Adrenal gland (tissue), 12 donors: ENCODE measurements around the gene SPRR5. TPM values are rescaled to one million over a fixed set of nuclear protein-coding genes. Genes with fewer than 3 reads are reported as not detected.

Experiments used
- DNase-seq, 7 donors: peaks; one replicate each; pipeline ENCODE4 v3.0.0-alpha.2; 2019 to 2020
- H3K27ac ChIP-seq, 5 donors: fragments of 200-600 bp; sonication (generic) in 4 of 5; 1 replicate in 3 of 5; 2 replicates in 2 of 5; pipeline versions ENCODE4 v1.5.1 to v1.8.0; 2016 to 2020; ENCODE audit warnings: mild to moderate bottlenecking in 1 of 5
- H3K27me3 ChIP-seq: fragments of 200-600 bp; 2 replicates; pipeline ENCODE4 v1.8.0; 2021
- H3K36me3 ChIP-seq, 2 donors: fragments of 200-600 bp; replicated peaks in 1 of 2; 1 replicate in 1 of 2; 2 replicates in 1 of 2; pipeline versions ENCODE4 v1.5.1 to v1.8.0; 2018 to 2022
- H3K4me1 ChIP-seq, 2 donors: fragments of 200-600 bp; replicated peaks in 1 of 2; 1 replicate in 1 of 2; 2 replicates in 1 of 2; pipeline versions ENCODE4 v1.5.1 to v1.8.0; 2018 to 2021
- H3K4me3 ChIP-seq, 4 donors: fragments of 200-600 bp; sonication (generic) in 3 of 4; one replicate each; pipeline ENCODE4 v1.5.1; 2016 to 2018
- H3K9me3 ChIP-seq, 3 donors: fragments of 200-600 bp; sonication (generic) in 1 of 3; replicated peaks in 1 of 3; 1 replicate in 2 of 3; 2 replicates in 1 of 3; pipeline versions ENCODE4 v1.5.1 to v1.8.0; 2016 to 2021
- POLR2A ChIP-seq, 2 donors: fragments of 450-650 bp; IDR thresholded peaks; one replicate each; pipeline ENCODE4 v1.6.1; 2017; ENCODE audit warnings: antibody characterized with exemption in 2 of 2, mild to moderate bottlenecking in 2 of 2, moderate library complexity in 1 of 2
- WGBS, 4 donors: extraction: QIAGEN DNeasy Blood & Tissue Kit in 2 of 4; methylation state at CpG; one replicate each; pipeline versions ENCODE4 v1.1.5 to v1.1.7; 2013 to 2017; 5-methylcytosine and 5-hydroxymethylcytosine counted together
- intact Hi-C, 2 donors: fragments of 100-400 bp; cut with DNase I; formaldehyde crosslinking; loops; one replicate each; pipeline versions ENCODE4 v1.14.1 to v1.15.0; 2022 to 2023
- polyA plus RNA-seq, 3 donors: library from polyadenylated mRNA; stranded (reverse); fragments of 200-250 nt in 2 of 3; fragments of 350-450 nt in 1 of 3; fragmentation: Illumina TruSeq in 1 of 3; extraction: RNeasy Lipid Tissue Mini Kit (QIAGEN cat#74804) in 1 of 3; gene quantifications; one replicate each; pipeline ENCODE4 v1.2.3, GENCODE V29; 2013 to 2014
- total RNA-seq, 9 donors: library from RNA; depleted of rRNA in 4 of 9; stranded (reverse); fragments of >200 nt in 4 of 9; fragments of 120-200 nt in 1 of 9; fragmentation: NEBNext Ultra II Directional in 1 of 9; extraction: Animal tissue kit (Norgen Biotek cat#: 25700) in 1 of 9; gene quantifications; one replicate each; pipeline versions ENCODE4 v1.1.0 to v1.2.4, GENCODE V29; 2013 to 2023
- TF ChIP-seq, protein P1 (sequence below), 6 experiments: fragments of 450-650 bp in 4 of 6; fragments of 200-600 bp in 2 of 6; sonication (generic) in 1 of 6; IDR thresholded peaks; 1 replicate in 5 of 6; 2 replicates in 1 of 6; pipeline versions ENCODE4 v1.5.1 to v1.8.0; 2016 to 2021; ENCODE audit warnings: antibody characterized with exemption in 6 of 6, mild to moderate bottlenecking in 2 of 6, moderate library complexity in 1 of 6
- donor health status: healthy with polysubstance abuse.
- donor health status: Bipolar disorder and iron deficiency.
- donor health status: DM: yes; HTN: yes; CAD: no.
- donor health status: DM: no; HTN: no; CAD: no.
- donor health status: DM: no; HTN: no; CAD: no.
- donor health status: DM: yes; HTN: yes; CAD: no.

Gene SPRR5
- total and polyA plus RNA-seq, 12 donors, result not detected

DNA sequence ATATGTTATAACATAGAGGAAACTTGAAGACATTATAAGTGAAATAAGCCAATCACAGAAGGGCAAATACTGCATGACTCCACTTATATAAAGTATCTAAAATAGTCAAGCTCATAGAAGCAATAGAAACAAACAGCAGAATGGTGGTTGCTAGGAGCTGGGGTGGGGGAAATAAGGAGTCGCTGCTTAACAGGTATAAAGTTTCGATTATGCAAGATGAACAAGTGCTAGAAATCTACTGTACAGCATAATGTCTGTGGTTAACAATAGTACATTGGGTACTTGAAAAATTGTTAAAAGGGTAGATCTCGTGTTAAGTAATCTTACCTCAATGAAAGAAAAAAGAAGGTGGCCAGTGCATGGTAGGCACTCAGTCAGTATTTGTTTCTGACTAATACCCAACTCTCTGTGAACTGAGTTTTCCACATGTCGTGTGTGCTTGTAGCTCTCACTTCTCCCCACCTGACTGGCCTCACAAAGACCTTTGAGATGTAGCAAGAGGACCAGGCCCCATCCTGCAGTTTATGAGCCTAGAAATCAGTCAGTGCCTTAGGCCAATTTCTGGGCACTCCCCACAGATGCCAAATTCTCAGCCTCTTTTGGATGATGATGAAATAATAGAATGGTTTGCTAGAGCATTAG is 14.7 kb upstream of the SPRR5 start:
- Histone ChIP-seq H3K4me1 (no peaks in the 10 kb centered on the region), H3K36me3 (no peaks in the 10 kb centered on the region), H3K27ac (no peak overlapping the region), H3K27me3 (no peaks in the 10 kb centered on the region), H3K4me3 (no peak overlapping the region), H3K9me3 (no peaks in the 10 kb centered on the region)
- DNase-seq, result no peak
- intact Hi-C loops, result no loop called here
- TF ChIP-seq POLR2A (IDR thresholded peaks at IDR 0.05), result no peak
- TF ChIP-seq, protein P1, sequence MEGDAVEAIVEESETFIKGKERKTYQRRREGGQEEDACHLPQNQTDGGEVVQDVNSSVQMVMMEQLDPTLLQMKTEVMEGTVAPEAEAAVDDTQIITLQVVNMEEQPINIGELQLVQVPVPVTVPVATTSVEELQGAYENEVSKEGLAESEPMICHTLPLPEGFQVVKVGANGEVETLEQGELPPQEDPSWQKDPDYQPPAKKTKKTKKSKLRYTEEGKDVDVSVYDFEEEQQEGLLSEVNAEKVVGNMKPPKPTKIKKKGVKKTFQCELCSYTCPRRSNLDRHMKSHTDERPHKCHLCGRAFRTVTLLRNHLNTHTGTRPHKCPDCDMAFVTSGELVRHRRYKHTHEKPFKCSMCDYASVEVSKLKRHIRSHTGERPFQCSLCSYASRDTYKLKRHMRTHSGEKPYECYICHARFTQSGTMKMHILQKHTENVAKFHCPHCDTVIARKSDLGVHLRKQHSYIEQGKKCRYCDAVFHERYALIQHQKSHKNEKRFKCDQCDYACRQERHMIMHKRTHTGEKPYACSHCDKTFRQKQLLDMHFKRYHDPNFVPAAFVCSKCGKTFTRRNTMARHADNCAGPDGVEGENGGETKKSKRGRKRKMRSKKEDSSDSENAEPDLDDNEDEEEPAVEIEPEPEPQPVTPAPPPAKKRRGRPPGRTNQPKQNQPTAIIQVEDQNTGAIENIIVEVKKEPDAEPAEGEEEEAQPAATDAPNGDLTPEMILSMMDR (IDR thresholded peaks at IDR 0.05), result no peak
- 77 to 88% (median 80%) methylated on average over 4 of the region's 4 CpGs for WGBS, 4 donors

DNA sequence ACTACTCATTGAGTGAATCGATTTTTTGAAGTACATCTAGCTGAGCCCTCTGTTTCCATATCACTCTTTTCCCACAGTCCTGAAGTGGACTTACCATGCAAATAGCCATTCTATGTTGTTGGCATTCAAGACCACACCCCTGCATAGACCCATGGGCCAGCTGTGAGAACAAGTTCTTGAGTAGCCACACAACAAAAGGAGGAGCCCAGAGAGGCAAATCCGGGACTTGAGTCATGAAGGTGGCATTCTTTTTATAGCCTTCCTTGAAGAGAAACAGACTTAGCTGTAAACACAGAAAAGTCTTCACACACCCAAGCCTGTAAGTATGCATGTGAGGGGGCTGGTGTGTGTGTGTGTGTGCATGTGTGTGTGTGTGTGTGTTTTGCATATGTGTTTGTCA is 13.8 kb upstream of the SPRR5 start:
- no peaks in the 10 kb centered on the region for H3K36me3 ChIP-seq
- no peaks in the 10 kb centered on the region for H3K9me3 ChIP-seq
- 71 to 79% (median 74%) methylated on average over 2 of the region's 2 CpGs for WGBS, 4 donors
- H3K27me3 ChIP-seq, result no peaks in the 10 kb centered on the region
- intact Hi-C loops, result no loop called here
- no peaks in the 10 kb centered on the region for H3K4me1 ChIP-seq
- no peak for TF ChIP-seq POLR2A (IDR thresholded peaks at IDR 0.05)
- TF ChIP-seq, protein P1 (IDR thresholded peaks at IDR 0.05), result no peak
- no peak overlapping the region for H3K4me3 ChIP-seq
- no peak overlapping the region for H3K27ac ChIP-seq
- no peak for DNase-seq

DNA sequence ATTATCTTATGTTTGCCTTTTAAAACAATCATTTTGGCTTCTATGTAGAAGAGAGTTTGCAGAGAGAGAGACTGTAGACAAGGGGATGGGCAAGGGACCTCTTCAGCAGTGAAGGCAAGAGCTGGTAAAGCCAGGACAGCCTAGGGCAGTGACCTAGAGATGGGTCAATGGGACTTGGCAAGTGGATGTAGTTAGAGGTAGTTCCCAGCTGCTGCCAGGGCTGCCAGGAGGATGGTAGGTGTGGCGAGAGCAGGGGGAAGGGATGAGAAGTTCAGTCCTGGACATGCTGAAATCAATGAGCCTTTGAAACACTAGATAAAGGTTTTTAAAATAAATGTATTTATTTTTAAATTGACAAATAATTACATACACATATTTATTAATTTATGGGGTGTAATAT is 6.4 kb upstream of the SPRR5 start:
- TF ChIP-seq POLR2A (IDR thresholded peaks at IDR 0.05), result no peak
- TF ChIP-seq, protein P1 (IDR thresholded peaks at IDR 0.05), result no peak
- WGBS, 4 donors, result 80 to 100% (median 91%) methylated on average over 1 of the region's 1 CpG
- Histone ChIP-seq H3K4me1 (no peaks in the 10 kb centered on the region), H3K27me3 (no peaks in the 10 kb centered on the region), H3K9me3 (no peaks in the 10 kb centered on the region), H3K4me3 (no peak overlapping the region), H3K27ac (no peak overlapping the region), H3K36me3 (no peaks in the 10 kb centered on the region)
- DNase-seq, result no peak
- intact Hi-C loops, result no loop called here

DNA sequence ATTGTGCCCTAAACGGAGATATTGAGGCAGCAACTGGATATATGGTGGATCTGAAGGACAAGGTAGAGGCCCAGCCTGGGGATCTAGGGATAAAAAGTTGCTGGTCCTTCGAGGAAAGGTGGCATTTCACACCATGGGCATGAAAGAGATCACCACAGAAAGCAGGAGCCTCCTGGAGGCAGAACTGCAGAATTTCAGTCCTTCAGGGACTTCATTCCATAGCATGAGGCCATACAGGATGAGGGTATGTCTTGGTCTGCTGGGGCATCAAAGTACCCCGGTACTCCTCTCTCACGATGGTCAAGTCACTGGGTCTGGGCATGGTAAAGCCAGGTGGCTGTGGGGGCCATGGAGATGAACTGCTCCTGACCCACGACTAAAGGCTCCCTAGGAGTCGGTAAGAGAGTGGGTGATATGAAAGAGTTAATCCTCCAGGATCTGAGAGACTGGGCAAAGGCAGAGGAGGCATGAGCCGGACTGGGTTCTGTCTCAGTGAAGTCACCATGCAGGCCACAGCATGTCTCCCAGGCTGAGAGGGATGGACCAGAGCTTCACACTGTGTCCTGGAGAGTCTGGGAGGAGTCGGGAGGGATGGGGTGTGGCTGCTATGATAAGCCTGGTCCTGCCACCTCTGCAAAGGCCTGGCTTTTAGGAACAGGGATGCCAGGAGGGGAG is 5.8 kb upstream of the SPRR5 start:
- no peaks in the 10 kb centered on the region for H3K27me3 ChIP-seq
- intact Hi-C loops, result no loop called here
- H3K9me3 ChIP-seq, result no peaks in the 10 kb centered on the region
- no peaks in the 10 kb centered on the region for H3K36me3 ChIP-seq
- TF ChIP-seq, protein P1 (IDR thresholded peaks at IDR 0.05), result no peak
- TF ChIP-seq POLR2A (IDR thresholded peaks at IDR 0.05), result no peak
- no peak overlapping the region for H3K4me3 ChIP-seq
- 67 to 78% (median 73%) methylated on average over 6 to 8 of the region's 8 CpGs for WGBS, 4 donors
- no peak overlapping the region for H3K27ac ChIP-seq
- no peaks in the 10 kb centered on the region for H3K4me1 ChIP-seq
- no peak for DNase-seq
